GM23338 (cell line): Measurements from ENCODE around the gene IKZF3. TPM values are rescaled to one million over a fixed set of nuclear protein-coding genes. Genes with fewer than 3 reads are reported as not detected.

ENCODE experiments used
- CREB1 ChIP-seq: fragments of 250-450 bp; sonication (Bioruptor Pico); IDR thresholded peaks from 2 replicates; pipeline ENCODE4 v1.5.0; 2020; ENCODE audit warnings: low read depth, mild to moderate bottlenecking, moderate library complexity
- ETS1 ChIP-seq: IDR thresholded peaks from 2 replicates; pipeline ENCODE4 v1.6.1; 2016; ENCODE audit warnings: antibody characterized with exemption
- EZH2phosphoT487 ChIP-seq: fragments of 200-600 bp; sonication (generic); IDR thresholded peaks from one replicate; pipeline ENCODE4 v1.8.1; 2018; ENCODE audit warnings: antibody characterized with exemption; ENCODE audit not compliant: unreplicated experiment
- JUNB ChIP-seq: IDR thresholded peaks from one replicate; pipeline ENCODE4 v1.6.1; 2016; ENCODE audit warnings: antibody characterized with exemption; ENCODE audit not compliant: unreplicated experiment
- NANOG ChIP-seq: IDR thresholded peaks from 2 replicates; pipeline ENCODE4 v1.6.1; 2016; ENCODE audit warnings: antibody characterized with exemption, borderline replicate concordance
- REST ChIP-seq: IDR thresholded peaks from one replicate; pipeline ENCODE4 v1.6.1; 2018; ENCODE audit warnings: antibody characterized with exemption; ENCODE audit not compliant: unreplicated experiment
- ZNF462 ChIP-seq: fragments of 250-450 bp; sonication (Bioruptor Pico); IDR thresholded peaks from 2 replicates; pipeline ENCODE4 v1.5.0; 2020; ENCODE audit warnings: mild to moderate bottlenecking, moderate library complexity
- polyA plus RNA-seq: library from polyadenylated mRNA; unstranded; fragments of >200 nt; fragmentation: Nextera tagmentation; extraction: Ambion mirVana; gene quantifications from 2 replicates; pipeline ENCODE4 v1.2.1, GENCODE V29; 2016
- total RNA-seq: library from RNA; depleted of rRNA; stranded (reverse); fragments of >200 nt; shearing (Covaris generic); gene quantifications from 2 replicates; pipeline ENCODE4 v1.2.3, GENCODE V29; 2014

The IKZF3 gene
- total and polyA plus RNA-seq, 2 experiments from 2014 or later, result 0.11 to 0.76 TPM

- TF ChIP-seq ZNF462 (no peak), CREB1 (CRISPR knock-in tag) (no peak), REST (no peak), JUNB (no peak), NANOG (no peak), EZH2phosphoT487 (no peak), ETS1 (no peak)
Observed at GRCh38 chr17:39735882-39736281, 128.2 kb downstream of the IKZF3 start (continued).
